Aorta (tissue), 5 donors: Measurements from ENCODE around the gene CHMP1B. TPM values are rescaled to one million over a fixed set of nuclear protein-coding genes. Genes with fewer than 3 reads are reported as not detected.
A peak's percentile ranks its signal among the peaks of the same experiment; 100 is the strongest.

ENCODE experiments used
- ATAC-seq: fragments of 200-7000 bp; cut with Tn5 transposase; one replicate; pipeline ENCODE4 v1.9.1; 2022; ENCODE audit warnings: moderate library complexity; ENCODE audit not compliant: low FRiP score
- DNase-seq, 2 donors: peaks; one replicate each; pipeline ENCODE4 v3.0.0-alpha.2; 2020
- H3K27ac ChIP-seq, 2 donors: one replicate each; pipeline ENCODE4 v1.5.1; 2013; ENCODE audit warnings: low read length in 2 of 2, mild to moderate bottlenecking in 2 of 2, moderate library complexity in 2 of 2, control low read depth in 1 of 2, inconsistent platforms in 1 of 2, low read depth in 1 of 2
- H3K27me3 ChIP-seq, 2 donors: one replicate each; pipeline ENCODE4 v1.6.1; 2013; ENCODE audit warnings: control low read depth in 1 of 2, low read length in 1 of 2, mild to moderate bottlenecking in 1 of 2, moderate library complexity in 1 of 2; ENCODE audit not compliant: insufficient read depth in 2 of 2, control insufficient read depth in 1 of 2
- H3K36me3 ChIP-seq, 2 donors: one replicate each; pipeline ENCODE4 v1.6.1; 2013; ENCODE audit warnings: control low read depth in 1 of 2, low read length in 1 of 2, mild to moderate bottlenecking in 1 of 2; ENCODE audit not compliant: insufficient read depth in 2 of 2, control insufficient read depth in 1 of 2
- H3K4me1 ChIP-seq, 2 donors: one replicate each; pipeline ENCODE4 v1.6.1; 2013; ENCODE audit warnings: low read length in 2 of 2, control low read depth in 1 of 2, mild to moderate bottlenecking in 1 of 2, moderate library complexity in 1 of 2; ENCODE audit not compliant: insufficient read depth in 2 of 2, control insufficient read depth in 1 of 2
- H3K4me3 ChIP-seq, 2 donors: one replicate each; pipeline ENCODE4 v1.5.1; 2013; ENCODE audit warnings: low read length in 2 of 2, control low read depth in 1 of 2, mild to moderate bottlenecking in 1 of 2
- H3K9me3 ChIP-seq: one replicate; pipeline ENCODE4 v1.6.1; 2013; ENCODE audit warnings: mild to moderate bottlenecking, low read length; ENCODE audit not compliant: control insufficient read depth
- WGBS, 2 donors: extraction: QIAGEN DNeasy Blood & Tissue Kit; methylation state at CpG; one replicate each; pipeline ENCODE4 v1.1.7; 2013; 5-methylcytosine and 5-hydroxymethylcytosine counted together
- intact Hi-C, 2 donors: fragments of 100-400 bp; cut with DNase I; formaldehyde crosslinking; loops; one replicate each; pipeline versions ENCODE4 v1.14.2 to v1.15.0; 2022
- polyA plus RNA-seq, 2 donors: library from polyadenylated mRNA; stranded (reverse); fragments of 200-250 nt; gene quantifications; one replicate each; pipeline ENCODE4 v1.2.3, GENCODE V29; 2013
- total RNA-seq, 2 donors: library from RNA; stranded (reverse); fragmentation: NEBNext Ultra II Directional; extraction: Animal tissue kit (Norgen Biotek cat#: 25700); gene quantifications; one replicate each; pipeline ENCODE4 v1.2.1, GENCODE V29; 2021
- donor health status: healthy with polysubstance abuse.
- donor health status: Bipolar disorder and iron deficiency.
- donor health status: DM: no; HTN: no; CAD: no.
- donor health status: DM: no; HTN: no; CAD: no.
- donor health status: DM: yes; HTN: yes; CAD: no.

CHMP1B gene
- total and polyA plus RNA-seq, 4 donors: 33.0 to 42.8 (median 36.3) TPM

DNA sequence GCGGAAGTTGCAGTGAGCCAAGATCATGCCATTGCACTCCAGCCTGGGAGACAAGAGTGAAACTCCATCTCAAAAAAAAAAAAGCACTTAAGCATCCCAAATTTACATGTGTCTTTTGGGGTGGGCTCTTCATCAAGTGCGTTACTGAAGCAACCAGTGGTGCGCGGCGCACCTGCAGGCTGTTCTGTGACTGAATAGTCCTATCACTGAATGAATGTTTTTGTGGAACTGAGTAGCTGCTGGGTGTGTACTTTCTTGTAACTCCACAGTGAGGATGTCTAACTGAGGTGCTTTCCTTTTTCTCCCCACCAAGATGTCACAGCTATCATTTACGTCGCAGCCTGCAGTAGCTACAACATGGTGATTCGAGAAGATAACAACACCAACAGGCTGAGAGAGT lies 17.0 kb downstream of the CHMP1B start:
- no peaks in the 10 kb centered on the region for H3K4me1 ChIP-seq
- no peaks in the 10 kb centered on the region for H3K9me3 ChIP-seq
- H3K36me3 ChIP-seq: no peaks in the 10 kb centered on the region
- ATAC-seq (no peak), DNase-seq (no peak)
- WGBS, 2 donors: 95% methylated on average over 8 of the region's 8 CpGs
- no peak overlapping the region for H3K27ac ChIP-seq
- no peaks in the 10 kb centered on the region for H3K27me3 ChIP-seq
- no peak overlapping the region for H3K4me3 ChIP-seq
- intact Hi-C loops: no loop called here

DNA sequence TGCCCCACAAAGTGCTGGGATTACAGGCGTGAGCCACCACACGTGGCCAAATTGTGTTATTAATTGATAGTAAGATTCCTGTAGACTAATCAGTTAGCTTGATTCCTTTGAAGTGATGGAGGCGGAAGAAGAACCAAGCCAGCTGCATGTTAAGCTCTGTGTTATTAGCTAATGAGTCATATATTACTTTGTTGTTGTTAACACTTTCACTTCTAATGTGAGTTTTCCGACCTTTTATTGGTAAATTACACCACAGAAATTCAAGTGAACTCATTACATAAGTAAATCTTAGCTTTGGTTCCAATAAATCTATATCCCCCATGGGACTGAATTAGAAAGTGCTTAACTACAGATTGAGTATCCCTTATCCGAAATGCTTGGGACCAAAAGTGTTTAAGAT lies 20.3 kb downstream of the CHMP1B start:
- WGBS, 2 donors: 56 to 73% methylated on average over 5 of the region's 5 CpGs
- no peaks in the 10 kb centered on the region for H3K36me3 ChIP-seq
- H3K27ac ChIP-seq: no peak overlapping the region
- H3K9me3 ChIP-seq: no peaks in the 10 kb centered on the region
- intact Hi-C loops: loop anchor here in 1 of 2 donors (5.0 kb wide), 1 partner anchor 139 kb away; no protein-coding TSS in a partner anchor
- ATAC-seq: no peak
- no peak overlapping the region for H3K4me3 ChIP-seq
- no peak for DNase-seq
- no peaks in the 10 kb centered on the region for H3K4me1 ChIP-seq
- no peaks in the 10 kb centered on the region for H3K27me3 ChIP-seq

DNA sequence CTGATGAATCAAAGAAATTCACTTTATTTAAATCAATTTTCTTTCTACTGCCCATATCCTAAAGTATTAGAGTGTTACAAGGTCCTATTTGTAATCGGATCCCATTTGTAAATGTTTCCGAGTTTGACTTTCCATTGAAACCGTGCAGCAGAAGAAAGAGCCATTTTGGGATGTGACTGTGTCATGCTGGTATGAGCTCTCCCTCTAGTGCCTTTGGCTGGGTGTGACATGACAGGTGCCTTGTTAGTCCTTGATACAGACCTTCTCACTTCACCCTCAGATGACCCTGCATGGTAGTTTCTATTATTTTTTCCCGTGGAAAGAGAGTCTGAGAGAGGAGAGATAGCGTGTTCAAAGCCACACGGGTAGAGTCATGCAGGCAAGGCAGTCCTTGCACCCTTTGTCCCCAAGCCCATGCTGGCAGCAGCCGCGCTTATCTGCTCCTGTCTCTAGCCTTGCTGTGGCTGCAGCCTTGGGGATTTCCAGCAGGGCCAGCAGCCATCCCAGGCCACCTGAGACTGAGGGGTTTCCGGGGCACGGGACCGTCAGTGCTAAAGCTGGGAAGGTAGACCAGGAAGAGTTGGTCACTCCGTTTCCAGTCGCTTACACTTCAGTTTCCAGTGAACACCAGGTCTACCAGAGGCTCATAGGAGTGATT lies 21.4 kb downstream of the CHMP1B start:
- Histone ChIP-seq H3K27ac (no peak overlapping the region), H3K27me3 (no peaks in the 10 kb centered on the region), H3K4me3 (no peak overlapping the region), H3K9me3 (no peaks in the 10 kb centered on the region), H3K4me1 (no peaks in the 10 kb centered on the region), H3K36me3 (no peaks in the 10 kb centered on the region)
- 57 to 58% methylated on average over 13 of the region's 13 CpGs for WGBS, 2 donors
- ATAC-seq (no peak), DNase-seq (no peak)
- intact Hi-C loops: loop anchor here in 1 of 2 donors (5.0 kb wide), 1 partner anchor 140 kb away; no protein-coding TSS in a partner anchor

DNA sequence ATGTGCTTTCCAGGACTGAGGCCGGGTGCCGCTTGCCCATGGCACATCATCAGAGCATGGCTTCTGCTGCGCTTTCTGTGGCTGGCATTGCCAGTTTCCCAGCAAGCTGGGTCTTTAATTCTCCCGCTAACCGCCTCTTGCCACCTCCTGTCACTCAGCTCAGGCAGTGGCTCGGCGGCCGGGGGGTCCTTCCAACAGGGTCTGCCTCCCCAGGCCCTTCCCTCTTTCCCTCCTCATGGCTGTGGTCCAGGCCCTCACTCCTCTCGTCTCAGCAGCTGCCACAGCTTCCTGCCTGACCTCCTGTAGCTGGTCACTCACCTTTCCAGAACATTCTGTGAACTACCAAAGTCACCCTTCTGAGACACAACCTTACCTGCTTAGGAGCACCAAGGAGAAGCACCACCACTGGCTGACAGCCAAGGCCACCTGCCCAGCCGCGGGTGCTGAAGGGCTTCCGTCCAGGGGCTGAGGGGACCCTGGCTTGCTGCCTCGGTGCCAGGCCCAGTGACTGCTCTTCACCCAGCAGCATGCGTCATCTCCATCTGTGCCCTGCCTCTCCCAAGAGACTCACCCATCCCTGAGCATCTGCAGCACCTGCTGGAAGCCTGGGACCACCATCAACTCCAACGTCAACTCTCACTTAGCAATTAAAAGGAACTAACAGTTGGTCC lies 22.6 kb downstream of the CHMP1B start:
- no peaks in the 10 kb centered on the region for H3K4me1 ChIP-seq
- intact Hi-C loops: loop anchor here in 1 of 2 donors (5.0 kb wide), 1 partner anchor 142 kb away; no protein-coding TSS in a partner anchor
- 79 to 80% methylated on average over 15 of the region's 15 CpGs for WGBS, 2 donors
- DNase-seq: no peak
- no peaks in the 10 kb centered on the region for H3K27me3 ChIP-seq
- no peaks in the 10 kb centered on the region for H3K36me3 ChIP-seq
- H3K27ac ChIP-seq: no peak overlapping the region
- no peak overlapping the region for H3K4me3 ChIP-seq
- ATAC-seq: no peak
- H3K9me3 ChIP-seq: no peaks in the 10 kb centered on the region

DNA sequence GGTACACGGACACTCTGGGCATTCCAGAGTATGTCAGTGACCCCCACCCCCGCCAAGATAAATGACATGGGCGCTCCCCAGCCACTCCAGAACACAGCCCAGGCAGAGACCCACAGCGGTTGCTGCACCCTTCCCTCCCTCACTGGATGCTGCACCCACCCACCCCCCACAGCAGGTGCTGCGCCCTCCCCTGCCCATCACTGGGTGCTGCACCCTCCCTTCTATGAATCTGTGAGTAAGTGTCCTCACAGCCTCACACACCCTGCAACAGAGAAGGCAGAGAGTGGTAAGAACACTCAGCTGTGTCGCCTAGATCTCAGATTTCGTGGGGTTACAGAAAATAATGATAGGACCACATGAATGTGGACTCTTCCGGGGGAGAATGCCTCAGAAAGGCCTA lies 23.5 kb downstream of the CHMP1B start:
- intact Hi-C loops: loop anchor here in 1 of 2 donors (5.0 kb wide), 1 partner anchor 142 kb away; no protein-coding TSS in a partner anchor
- H3K36me3 ChIP-seq: no peaks in the 10 kb centered on the region
- no peaks in the 10 kb centered on the region for H3K9me3 ChIP-seq
- no peak for ATAC-seq
- H3K27me3 ChIP-seq: no peaks in the 10 kb centered on the region
- no peak overlapping the region for H3K4me3 ChIP-seq
- 75 to 79% methylated on average over 8 of the region's 8 CpGs for WGBS, 2 donors
- no peaks in the 10 kb centered on the region for H3K4me1 ChIP-seq
- DNase-seq: no peak
- H3K27ac ChIP-seq: no peak overlapping the region

DNA sequence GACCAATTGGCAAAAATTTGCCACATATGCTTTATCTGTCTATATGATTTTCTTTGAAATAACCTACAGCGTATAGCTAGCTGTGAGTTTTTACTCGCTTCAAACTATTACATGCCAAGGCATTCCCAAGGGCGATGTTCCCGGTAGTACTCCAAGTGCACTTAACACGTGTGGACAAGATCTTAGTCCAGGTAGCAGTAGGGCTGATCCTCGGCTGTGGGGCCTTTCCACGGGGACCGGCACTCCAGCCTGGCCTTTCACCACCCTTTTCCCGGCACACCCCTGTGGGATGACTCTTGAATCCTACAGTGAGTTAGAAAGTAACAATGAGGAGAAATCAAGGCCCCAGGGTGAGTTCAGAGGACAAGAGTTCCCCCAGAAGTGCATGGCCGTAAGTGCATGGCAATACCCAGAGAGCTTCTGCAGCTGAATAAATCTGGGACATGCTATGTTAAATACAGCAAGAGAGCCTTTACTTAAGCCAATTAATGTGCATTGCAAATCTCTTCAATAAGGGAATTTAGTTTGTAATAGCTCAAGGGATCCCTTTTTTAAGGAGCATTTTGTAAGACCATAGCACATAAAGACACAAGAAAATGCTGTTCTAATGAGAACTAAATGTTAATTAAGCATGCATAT lies 26.4 kb downstream of the CHMP1B start:
- H3K27me3 ChIP-seq: no peaks in the 10 kb centered on the region
- H3K27ac ChIP-seq: no peak overlapping the region
- H3K36me3 ChIP-seq: no peaks in the 10 kb centered on the region
- H3K4me3 ChIP-seq: no peak overlapping the region
- ATAC-seq: no peak
- no peaks in the 10 kb centered on the region for H3K4me1 ChIP-seq
- 85 to 89% methylated on average over 10 of the region's 10 CpGs for WGBS, 2 donors
- intact Hi-C loops: no loop called here
- no peak for DNase-seq
- H3K9me3 ChIP-seq: no peaks in the 10 kb centered on the region

DNA sequence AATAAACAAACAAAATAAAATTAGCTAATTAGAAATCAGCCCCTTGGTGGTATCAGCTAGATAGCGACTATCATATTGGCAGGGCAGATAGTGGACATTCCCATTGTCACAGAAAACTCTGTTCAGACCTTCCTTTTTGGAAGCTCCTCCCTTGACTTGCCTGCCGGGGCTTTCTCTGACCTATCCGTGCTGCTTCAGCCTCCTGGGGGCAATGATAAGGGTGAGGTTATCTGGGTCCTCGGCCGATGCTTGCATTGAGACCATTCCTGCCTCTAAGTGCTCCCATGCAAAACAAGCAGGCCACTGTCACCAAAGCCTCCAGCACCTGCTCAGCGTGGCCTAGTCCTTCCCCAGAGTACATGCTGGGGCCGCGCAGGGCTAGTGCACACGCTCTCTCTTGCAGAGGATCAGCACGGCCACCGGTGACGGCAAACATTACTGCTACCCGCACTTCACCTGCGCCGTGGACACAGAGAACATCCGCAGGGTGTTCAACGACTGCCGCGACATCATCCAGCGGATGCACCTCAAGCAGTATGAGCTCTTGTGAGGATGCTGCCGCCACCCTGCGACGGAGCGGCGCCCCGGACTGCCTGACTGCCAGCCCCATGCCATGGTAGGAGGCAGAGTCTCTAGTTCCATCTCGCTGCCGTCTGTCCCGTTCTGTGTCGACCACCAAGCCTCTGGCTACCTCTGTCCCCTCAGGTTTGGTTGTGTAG lies 29.5 kb downstream of the CHMP1B start:
- H3K36me3 ChIP-seq: peaks cover 0 to 3% of the 10 kb centered on the region in 2 donors
- no peak overlapping the region for H3K4me3 ChIP-seq
- ATAC-seq: no peak

DNA sequence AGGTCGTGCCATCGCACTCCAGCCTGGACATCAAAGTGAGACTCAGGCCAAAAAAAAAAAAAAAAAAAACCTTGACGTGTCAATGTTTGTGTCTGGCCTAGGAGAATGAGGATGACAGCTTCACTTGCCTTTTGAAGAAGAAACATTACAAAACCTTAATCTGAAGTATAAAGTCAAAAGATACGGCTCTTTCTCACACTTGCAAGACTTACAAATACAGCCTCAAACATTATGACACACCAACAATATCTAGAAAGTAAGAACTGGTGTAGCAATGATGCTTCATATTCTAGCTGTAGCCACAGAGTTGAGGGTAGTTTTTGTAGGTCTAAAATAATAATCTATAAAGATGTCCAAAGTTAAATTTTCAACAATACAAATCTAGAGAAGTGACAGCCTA lies 31.4 kb downstream of the CHMP1B start:
- no peaks in the 10 kb centered on the region for H3K9me3 ChIP-seq
- intact Hi-C loops: no loop called here
- H3K4me1 ChIP-seq: no peaks in the 10 kb centered on the region
- no peak overlapping the region for H3K4me3 ChIP-seq
- DNase-seq: no peak
- no peak for ATAC-seq
- 60 to 75% methylated on average over 4 of the region's 4 CpGs for WGBS, 2 donors
- H3K36me3 ChIP-seq: peaks cover 3 to 12% of the 10 kb centered on the region in 2 donors
- no peaks in the 10 kb centered on the region for H3K27me3 ChIP-seq
- H3K27ac ChIP-seq: no peak overlapping the region

More for the DNA sequence above, 29.5 kb downstream of the CHMP1B start:
- H3K27ac ChIP-seq: no peak overlapping the region
- no peaks in the 10 kb centered on the region for H3K4me1 ChIP-seq
- no peaks in the 10 kb centered on the region for H3K9me3 ChIP-seq
- intact Hi-C loops: no loop called here
- peak in 1 of 2 donors; percentile 70 for DNase-seq
- WGBS, 2 donors: 92 to 94% methylated on average over 30 of the region's 30 CpGs
- H3K27me3 ChIP-seq: no peaks in the 10 kb centered on the region
